ENCODE measurements around the gene SGIP1. TPM values are rescaled to one million over a fixed set of nuclear protein-coding genes. Genes with fewer than 3 reads are reported as not detected.

The SGIP1 gene
- total and polyA plus RNA-seq, 2 of the 8 experiments (the other 6 are each of a cell fraction or from before 2014, with no cell fraction given) = 1.4 to 2.1 TPM

DNA sequence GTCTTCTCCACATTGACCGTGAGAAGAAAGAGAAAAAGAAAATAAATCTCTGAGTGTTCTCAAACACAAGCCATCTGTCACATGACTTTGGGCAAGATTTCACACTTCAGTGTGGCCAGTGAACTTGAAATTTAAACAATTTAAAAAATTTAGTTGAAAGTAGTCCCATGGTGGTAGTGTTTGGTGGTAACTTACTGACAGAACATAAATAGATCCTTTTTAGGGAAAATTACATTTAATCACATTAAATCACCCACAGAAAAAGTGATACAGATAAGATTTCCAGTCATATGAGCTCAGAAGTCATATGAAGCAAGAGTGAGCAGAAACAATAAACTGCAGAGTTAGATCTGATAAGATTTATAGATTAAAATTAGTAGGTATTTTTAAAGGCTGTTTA, 31.9 kb upstream of the SGIP1 start (continued):
- TF ChIP-seq SRF (IDR thresholded peaks at IDR 0.05; ENCODE audit: low read depth, low read length) = no peak
